PFSK-1 (cell line): Measurements from ENCODE around the gene RNF217.

Source experiments
- FOXP2 ChIP-seq: optimal IDR thresholded peaks from 2 replicates; pipeline ENCODE3; 2011; ENCODE audit warnings: borderline replicate concordance, control low read depth, inconsistent platforms; ENCODE audit not compliant: insufficient read depth; ENCODE audit errors: extremely low read length, extremely low read depth
- POLR2AphosphoS5 ChIP-seq: IDR thresholded peaks from 2 replicates; pipeline ENCODE4 v1.6.1; 2012; ENCODE audit warnings: low read depth, mild to moderate bottlenecking, control low read depth, low read length, moderate library complexity
- REST ChIP-seq, 2 experiments: IDR thresholded peaks; 2 replicates each; pipeline versions ENCODE4 v1.6.1 to v1.8.0; 2011 to 2012; ENCODE audit warnings: low read depth in 2 of 2, low read length in 2 of 2, control low read depth in 1 of 2, inconsistent platforms in 1 of 2, mild to moderate bottlenecking in 1 of 2, moderate library complexity in 1 of 2; ENCODE audit not compliant: insufficient read depth in 1 of 2
- SIN3A ChIP-seq: IDR thresholded peaks from 2 replicates; pipeline ENCODE4 v1.6.1; 2012; ENCODE audit warnings: mild to moderate bottlenecking, low read length, moderate library complexity, borderline replicate concordance; ENCODE audit not compliant: insufficient read depth
- TAF1 ChIP-seq: IDR thresholded peaks from 2 replicates; pipeline ENCODE4 v1.6.1; 2012; ENCODE audit warnings: low read length, control low read depth, borderline replicate concordance; ENCODE audit not compliant: insufficient read depth

- no peak for TF ChIP-seq TAF1
- no peak for TF ChIP-seq SIN3A
- TF ChIP-seq POLR2AphosphoS5 = no peak
- no peak for TF ChIP-seq REST (IDR thresholded peaks at IDR 0.05; ENCODE audit: insufficient read depth in 1 of 2, low read depth in 2 of 2, low read length in 2 of 2)
- TF ChIP-seq FOXP2 = no peak
Measured at GRCh38 chr6:124955108-124955856, 7.0 kb upstream of the RNF217 start.
